Fibroblast of skin of right quadriceps (primary cell): ENCODE measurements around the gene PTPN4.
"Not testable (repeated sequence)": the region's sequence is repeated elsewhere in the genome, so short reads cannot be mapped to it uniquely, and the experiment has no call there.

Experiments used
- DNase-seq: peaks from one replicate; pipeline ENCODE4 v3.0.0-alpha.2; 2013

Gene PTPN4

GRCh38 chr2:119768742-119769141, 9.0 kb downstream of the PTPN4 start:
- DNase-seq: no peak

DNA sequence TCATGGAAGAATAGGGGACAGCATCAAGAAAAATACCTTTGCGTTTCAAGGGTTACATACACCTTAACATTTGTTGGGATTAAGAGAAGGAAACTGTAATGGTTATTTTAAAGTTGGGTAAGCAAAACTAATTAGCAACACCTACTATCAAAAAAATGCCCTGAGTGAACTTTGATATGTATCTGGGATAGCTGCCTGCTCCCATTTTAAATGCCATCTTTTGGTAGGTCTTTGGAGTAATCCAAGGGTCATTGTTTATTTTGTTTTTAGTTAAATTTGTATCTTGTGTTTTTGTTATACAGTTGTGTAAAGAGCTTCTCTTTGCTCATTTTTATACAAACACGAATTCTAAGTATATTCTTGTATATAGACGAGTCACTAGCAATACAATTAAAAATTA, 9.9 kb downstream of the PTPN4 start:
- DNase-seq: no peak

DNA sequence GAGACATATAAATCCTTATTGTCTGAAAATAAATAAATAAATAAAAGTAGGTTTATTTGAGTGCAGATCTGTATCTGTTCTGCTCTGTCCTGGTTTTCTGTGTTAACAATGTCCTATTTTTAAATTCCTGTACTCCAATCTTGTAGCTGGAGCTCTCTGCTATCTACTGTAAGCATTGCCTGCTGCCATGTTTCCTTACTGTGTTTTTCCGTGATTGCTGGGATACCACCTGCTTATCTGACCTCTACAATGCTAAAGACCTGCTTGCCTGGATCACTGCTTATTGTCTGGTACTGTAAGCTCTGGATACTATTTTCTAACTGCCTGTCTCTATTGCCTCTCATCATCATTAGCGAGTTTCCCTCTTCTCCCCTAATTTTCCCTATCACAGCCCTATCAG, 11.6 kb downstream of the PTPN4 start:
- no peak for DNase-seq

DNA sequence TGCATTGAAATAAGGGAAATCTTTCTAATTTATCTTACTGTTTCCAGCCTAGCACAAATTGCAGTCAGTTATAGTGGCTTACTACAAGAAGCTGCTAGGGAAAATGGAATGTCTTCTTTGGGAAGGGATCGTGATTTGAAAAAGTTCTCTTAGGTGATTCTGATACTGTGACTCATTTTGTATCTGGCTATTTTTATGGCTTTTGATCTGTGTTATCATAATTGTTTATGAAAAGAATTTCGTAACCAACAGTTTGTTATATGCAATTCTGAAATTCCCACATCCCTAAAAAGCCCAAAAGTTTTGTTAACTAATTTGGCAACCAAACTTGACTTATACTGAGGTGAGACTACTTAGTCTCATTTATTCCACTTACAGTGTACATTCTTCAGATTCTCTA, 12.4 kb downstream of the PTPN4 start:
- no peak for DNase-seq

GRCh38 chr2:119772767-119773166, 13.0 kb downstream of the PTPN4 start:
- no peak for DNase-seq

- DNase-seq: peak; percentile 9
Measured at GRCh38 chr2:119774026-119774425, 14.3 kb downstream of the PTPN4 start.

DNA sequence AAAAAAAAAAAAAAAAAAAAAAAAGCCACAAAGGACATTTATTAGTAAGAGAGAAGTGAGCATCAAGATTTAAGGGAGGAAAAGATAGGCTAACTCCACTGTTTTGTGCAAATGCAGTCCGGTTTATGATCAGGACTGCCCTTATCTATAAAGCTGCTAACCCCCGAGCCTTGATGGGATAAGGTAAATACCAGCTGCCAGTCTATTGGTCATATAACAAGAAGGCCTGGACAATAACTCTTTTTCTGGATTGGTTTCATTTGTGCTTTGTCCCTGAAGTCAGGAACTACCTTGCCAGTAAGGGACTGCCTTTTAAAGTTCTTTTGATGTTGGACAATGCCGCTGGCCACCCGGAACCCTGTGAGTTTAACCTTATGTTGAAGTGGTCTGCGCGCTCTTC, 15.4 kb downstream of the PTPN4 start:
- no peak for DNase-seq

DNA sequence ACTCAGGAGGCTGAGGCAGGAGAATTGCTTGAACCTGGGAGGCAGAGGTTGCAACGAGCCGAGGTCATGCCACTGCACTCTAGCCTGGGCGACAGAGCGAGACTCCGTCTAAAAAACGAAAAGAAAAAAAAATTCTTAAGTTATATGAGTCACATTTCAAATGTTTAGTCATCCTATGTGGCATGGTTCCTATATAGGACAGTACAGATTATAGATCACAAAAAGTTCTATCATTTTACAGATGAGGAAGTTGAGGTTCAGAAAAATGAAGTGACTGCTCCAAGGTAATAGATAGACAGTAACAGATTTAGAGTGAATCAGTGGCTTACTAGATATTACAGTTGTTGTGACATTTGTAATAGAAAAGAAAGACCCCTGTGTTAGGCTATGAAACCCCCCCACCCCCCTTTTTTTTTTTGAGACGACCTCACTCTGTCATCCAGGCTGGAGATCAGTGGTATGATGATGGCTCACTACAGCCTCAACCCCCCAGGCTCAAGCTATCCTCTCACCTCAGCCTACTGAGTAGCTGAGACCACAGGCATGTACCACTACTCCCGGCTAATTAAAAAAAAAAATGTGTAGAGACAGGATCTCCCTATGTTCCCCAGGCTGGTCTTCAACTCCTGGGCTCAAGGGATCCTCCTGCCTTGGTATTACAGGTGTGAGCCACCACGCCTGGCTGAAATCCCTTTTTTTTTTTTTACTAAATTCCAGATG, 22.7 kb downstream of the PTPN4 start:
- peak; percentile 42 for DNase-seq

DNA sequence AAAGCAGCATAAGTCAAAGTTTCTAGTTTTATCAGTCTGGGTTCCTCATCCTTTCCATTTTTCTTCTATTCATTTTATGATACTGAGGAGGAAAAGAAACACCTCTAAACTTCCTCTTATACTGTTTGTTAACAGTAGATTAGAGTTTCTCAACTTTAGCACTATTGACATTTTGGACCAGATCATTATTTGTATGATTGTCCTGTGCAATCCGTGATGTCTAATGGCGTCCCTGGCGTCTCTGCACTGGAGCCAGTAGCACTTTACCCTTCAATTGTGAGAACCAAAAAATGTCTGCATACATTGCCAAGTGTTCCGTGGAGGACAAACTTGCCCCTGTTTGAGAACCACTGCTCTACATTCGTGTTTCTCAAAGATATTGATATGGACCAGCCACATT, 25.2 kb downstream of the PTPN4 start:
- no peak for DNase-seq

- no peak for DNase-seq
Measured at GRCh38 chr2:119786295-119786694, 26.6 kb downstream of the PTPN4 start.

GRCh38 chr2:119788752-119789151, 29.0 kb downstream of the PTPN4 start:
- no peak for DNase-seq

DNA sequence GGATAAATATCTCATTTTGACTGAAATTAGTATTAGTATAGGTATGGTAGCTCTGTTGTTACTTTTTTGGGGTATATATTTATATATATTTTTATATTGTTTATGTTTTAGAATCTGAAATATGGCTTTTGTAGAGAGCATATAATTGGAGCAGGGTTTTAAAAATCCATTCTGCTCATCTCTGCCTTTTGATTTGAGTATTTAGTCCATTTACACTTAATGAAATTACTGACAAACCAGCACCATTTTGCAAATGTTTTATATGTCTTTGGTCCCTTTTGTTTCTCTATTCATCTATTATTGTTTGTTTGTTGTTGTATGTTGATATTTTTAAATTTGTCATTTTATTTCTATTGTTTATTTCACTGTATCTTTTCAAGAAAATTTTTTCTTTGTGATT, 30.7 kb downstream of the PTPN4 start:
- no peak for DNase-seq

DNA sequence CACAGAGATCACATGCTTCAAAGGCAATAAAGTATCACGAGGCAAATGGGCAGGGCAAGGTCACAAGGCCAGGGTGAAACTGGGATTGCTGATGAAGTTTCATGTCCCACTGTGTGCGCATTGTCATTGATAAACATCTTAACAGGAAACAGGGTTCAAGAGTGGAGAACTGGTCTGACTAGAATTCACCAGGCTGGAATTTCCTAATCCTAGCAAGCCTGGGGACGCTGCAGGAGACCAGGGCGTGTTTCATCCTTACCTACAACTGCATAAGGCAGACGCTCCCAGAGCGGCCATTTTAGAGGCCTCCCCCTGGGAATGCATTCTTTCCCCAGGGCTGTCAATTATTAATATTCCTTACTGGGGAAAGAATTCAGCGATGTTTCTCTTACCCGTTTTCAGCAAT, 33.2 kb downstream of the PTPN4 start:
- DNase-seq: no peak

DNA sequence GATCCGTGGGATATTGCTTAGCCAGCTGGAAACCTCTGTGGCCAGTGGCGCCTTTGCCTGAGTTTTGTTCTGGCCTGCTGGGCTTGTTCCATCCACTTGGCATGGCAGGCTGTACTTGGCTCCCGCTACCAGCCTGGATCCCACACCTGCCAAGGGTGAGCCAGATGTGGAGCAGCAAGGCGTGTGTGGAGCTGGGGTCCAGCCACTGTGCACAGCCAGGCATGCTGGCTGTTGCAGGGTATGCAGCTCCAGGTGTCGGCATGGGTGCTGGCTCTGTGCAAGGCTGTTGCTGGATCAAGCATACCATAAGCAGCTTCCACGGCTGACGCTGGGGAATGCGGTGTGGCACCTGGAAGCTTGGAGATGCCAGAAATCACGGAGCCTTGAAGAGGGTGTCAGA, 34.5 kb downstream of the PTPN4 start:
- DNase-seq: no peak

DNA sequence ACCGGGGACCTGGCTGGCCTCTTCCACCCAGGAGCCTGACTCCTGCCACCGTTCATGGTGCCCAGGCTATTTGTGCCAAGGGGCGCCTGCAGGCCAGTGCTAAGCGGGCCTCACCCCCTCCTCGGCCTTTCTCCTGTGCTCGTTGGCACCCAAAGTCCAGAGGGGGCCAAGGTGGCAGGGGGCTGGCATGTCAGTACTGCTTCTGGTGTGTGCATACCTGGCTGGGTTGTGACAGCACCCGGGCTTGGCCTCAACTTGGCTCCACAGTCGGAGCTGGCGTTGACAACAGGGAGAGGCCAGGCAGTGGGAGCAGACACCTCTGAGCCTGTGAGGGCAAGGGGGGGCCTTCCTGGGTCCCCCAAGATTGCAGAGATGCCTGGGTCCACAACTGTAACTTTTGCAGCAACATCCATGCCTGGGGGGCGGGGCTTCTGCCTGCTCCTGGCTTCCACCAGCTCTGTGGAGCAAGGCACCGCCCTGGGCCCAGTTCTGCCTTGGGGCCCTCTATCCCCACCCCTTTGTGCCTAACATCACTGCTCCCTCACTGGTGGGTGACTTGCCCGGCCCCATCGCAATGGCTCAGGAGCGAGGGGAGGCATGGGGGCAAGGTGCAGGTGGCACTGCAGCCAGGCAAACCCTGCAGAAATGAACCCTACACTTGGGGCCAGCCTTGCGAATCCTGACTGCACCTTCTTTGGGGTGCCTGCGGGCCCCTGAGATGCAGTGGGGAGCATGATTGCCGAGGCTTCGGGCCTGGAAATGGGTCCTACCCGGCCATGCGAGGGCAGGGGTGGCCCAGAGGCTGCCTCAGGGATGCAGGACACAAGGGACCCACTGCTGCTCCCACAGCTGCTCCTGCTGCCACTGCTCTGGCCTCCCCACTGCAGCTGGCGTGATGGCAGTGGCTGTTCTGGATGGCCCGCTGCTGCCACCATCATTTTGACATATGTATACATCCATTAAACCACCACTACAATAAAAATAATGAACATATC, 35.9 kb downstream of the PTPN4 start:
- no peak for DNase-seq

DNA sequence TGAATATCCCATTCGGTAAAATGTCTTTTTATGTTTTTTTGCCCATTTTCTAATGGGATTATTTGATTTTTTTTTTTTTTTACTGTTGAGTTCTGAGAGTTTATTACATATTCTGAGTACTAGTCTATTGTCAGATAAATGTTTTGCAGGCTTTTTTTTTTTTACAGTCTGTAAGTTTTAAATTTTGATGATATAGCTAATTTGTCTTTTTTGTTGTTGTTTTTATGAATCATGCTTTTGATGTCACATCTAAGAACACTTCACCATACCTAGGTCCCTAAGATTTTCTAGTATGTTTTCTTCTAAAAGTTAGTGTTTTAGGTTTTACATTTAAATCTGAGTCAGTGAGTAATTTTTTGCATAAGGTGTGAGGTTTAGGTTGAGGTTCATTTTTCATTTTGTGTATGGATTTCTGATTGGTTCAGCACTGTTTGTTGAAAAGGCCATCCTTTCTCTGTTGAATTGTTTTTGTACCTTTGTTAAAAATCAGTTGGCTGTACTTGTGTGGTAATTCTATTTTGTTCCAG, 40.7 kb downstream of the PTPN4 start:
- DNase-seq: no peak

- no peak for DNase-seq
Measured at GRCh38 chr2:119801040-119801439, 41.3 kb downstream of the PTPN4 start.

DNA sequence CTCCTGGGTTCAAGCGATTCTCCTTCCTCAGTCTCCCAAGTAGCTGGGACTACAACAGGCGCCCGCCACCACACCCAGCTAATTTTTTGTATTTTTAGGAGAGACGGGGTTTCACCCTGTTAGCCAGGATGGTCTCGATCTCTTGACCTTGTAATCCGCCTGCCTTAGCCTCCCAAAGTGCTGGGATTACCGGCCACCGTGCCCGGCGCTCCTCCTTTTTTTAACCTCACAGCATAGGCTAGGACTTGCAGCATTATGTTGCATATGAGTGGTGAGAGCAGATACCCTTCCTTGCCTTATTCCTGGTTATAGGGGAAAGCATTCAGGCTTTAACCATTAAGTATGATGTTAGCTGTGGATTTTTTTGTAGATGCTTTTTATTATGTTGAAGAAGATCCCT, 42.3 kb downstream of the PTPN4 start:
- DNase-seq: not testable (repeated sequence)

GRCh38 chr2:119803101-119803500, 43.4 kb downstream of the PTPN4 start:
- no peak for DNase-seq

- not testable (repeated sequence) for DNase-seq
Measured at GRCh38 chr2:119804409-119804808, 44.7 kb downstream of the PTPN4 start.

DNA sequence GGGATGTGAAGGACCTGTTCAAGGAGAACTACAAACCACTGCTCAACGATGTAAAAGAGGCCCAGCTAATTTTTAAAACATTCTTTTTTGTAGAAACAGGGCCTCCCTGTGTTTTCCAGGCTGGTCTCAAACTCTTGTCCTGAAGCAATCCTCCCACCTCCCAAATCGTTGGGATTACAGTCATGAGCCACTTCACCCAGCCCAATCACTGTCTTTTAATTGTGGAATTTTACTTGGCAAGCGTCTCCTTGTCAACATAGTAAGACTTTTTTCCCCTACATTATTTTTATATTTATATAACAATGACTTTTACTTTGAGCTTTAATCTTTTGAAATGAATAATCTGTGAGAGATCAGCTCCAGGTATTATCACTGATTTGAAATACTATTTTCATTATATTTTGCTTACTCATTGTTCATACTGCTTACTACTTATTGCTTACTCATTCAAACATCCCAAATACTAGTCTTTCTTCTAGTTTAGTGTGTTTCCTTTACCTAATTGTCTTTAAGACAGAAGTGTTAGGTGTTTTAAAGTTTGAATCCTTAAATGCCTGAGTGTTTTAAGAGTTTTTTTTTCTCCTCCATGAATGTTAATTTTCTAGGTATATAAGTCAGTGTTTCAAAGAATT, 48.9 kb downstream of the PTPN4 start:
- DNase-seq: no peak

GRCh38 chr2:119809339-119810048, 49.8 kb downstream of the PTPN4 start:
- peak; percentile 49 for DNase-seq
